Panc1 (cell line): ENCODE measurements around the gene PRLHR. TPM values are rescaled to one million over a fixed set of nuclear protein-coding genes. Genes with fewer than 3 reads are reported as not detected.

Experiments used
- ATAC-seq: fragments of 200-7000 bp; cut with Tn5 transposase; 2 replicates; pipeline ENCODE4 v1.9.1; 2020; ENCODE audit warnings: mild to moderate bottlenecking, moderate library complexity
- BruUV-seq: library from RNA; stranded (reverse); fragments of 400-500 nt; replicated peaks from 2 replicates; lab custom pipeline; 2021; lab: Mats Ljungman, UMichigan
- CTCF ChIA-PET: fragments of 300-600 bp; sonication (Branson Sonifier 250); formaldehyde crosslinking; loops from one replicate; lab custom pipeline; 2022; ENCODE audit warnings: antibody characterized with exemption; lab: Charles Lee
- POLR2A ChIA-PET: fragments of 300-600 bp; sonication (Branson Sonifier 250); formaldehyde crosslinking; loops from one replicate; lab custom pipeline; 2022; ENCODE audit warnings: antibody characterized with exemption; lab: Charles Lee
- DNase-seq: peaks from one replicate; pipeline ENCODE4 v3.0.0-alpha.2; 2010; ENCODE audit warnings: low read depth, low spot score
- H3K27ac ChIP-seq: 2 replicates; pipeline ENCODE4 v1.5.1; 2011; ENCODE audit warnings: mild to moderate bottlenecking, low read length, inconsistent platforms
- H3K27me3 ChIP-seq: fragments of 200-500 bp; sonication (Bioruptor generic); 2 replicates; pipeline ENCODE4 v1.6.0; 2014; ENCODE audit warnings: low read length, inconsistent platforms; ENCODE audit not compliant: control insufficient read depth, insufficient read depth
- H3K36me3 ChIP-seq: fragments of 200-500 bp; sonication (Bioruptor generic); 2 replicates; pipeline ENCODE4 v1.5.1; 2014; ENCODE audit warnings: inconsistent platforms, mild to moderate bottlenecking, low read length, moderate library complexity; ENCODE audit not compliant: control insufficient read depth, insufficient read depth
- H3K4me1 ChIP-seq: 2 replicates; pipeline ENCODE4 v1.5.1; 2011; ENCODE audit warnings: inconsistent platforms, mild to moderate bottlenecking, low read length, moderate library complexity; ENCODE audit not compliant: control insufficient read depth, insufficient read depth
- H3K4me3 ChIP-seq, 2 experiments: 2 replicates each; pipeline ENCODE4 v1.5.1; 2011 to 2012; ENCODE audit warnings: low read depth in 2 of 2, low read length in 2 of 2, mild to moderate bottlenecking in 2 of 2, inconsistent platforms in 1 of 2, moderate library complexity in 1 of 2
- H3K9me3 ChIP-seq: fragments of 200-500 bp; sonication (Bioruptor generic); 2 replicates; pipeline ENCODE4 v1.5.1; 2014; ENCODE audit warnings: low read depth, mild to moderate bottlenecking, inconsistent platforms, low read length, moderate library complexity; ENCODE audit not compliant: control insufficient read depth, insufficient read depth
- POLR2AphosphoS5 ChIP-seq: IDR thresholded peaks from 2 replicates; pipeline ENCODE4 v1.6.1; 2012; ENCODE audit warnings: mild to moderate bottlenecking, low read depth, low read length, moderate library complexity
- SIN3A ChIP-seq: IDR thresholded peaks from 2 replicates; pipeline ENCODE4 v1.6.1; 2012; ENCODE audit warnings: low read depth, mild to moderate bottlenecking, low read length, moderate library complexity, borderline replicate concordance; ENCODE audit not compliant: insufficient read depth
- TCF7L2 ChIP-seq: IDR thresholded peaks from 2 replicates; pipeline ENCODE4 v1.6.1; 2011; ENCODE audit warnings: mild to moderate bottlenecking, low read depth, low read length, inconsistent platforms
- in situ Hi-C: cut with HindIII; loops from 2 replicates; pipeline ENCODE4 v1.10.0; 2016; ENCODE audit warnings: low sequenced_read_pairs, low pct_unique_long_range_greater_than_20kb
- intact Hi-C: fragments of 100-400 bp; cut with micrococcal nuclease; formaldehyde crosslinking; loops from one replicate; pipeline ENCODE4 v1.10.0; 2022; ENCODE audit not compliant: unreplicated experiment
- total RNA-seq: library from RNA; stranded (reverse); gene quantifications from one replicate; pipeline ENCODE4 v1.2.1, GENCODE V29; 2021; ENCODE audit not compliant: unreplicated experiment
- TF ChIP-seq, protein P1 (sequence below), 2 experiments: IDR thresholded peaks; 2 replicates each; pipeline ENCODE4 v1.6.1; 2011 to 2012; ENCODE audit warnings: low read depth in 2 of 2, control low read depth in 1 of 2, low read length in 1 of 2, mild to moderate bottlenecking in 1 of 2, moderate library complexity in 1 of 2; ENCODE audit not compliant: insufficient read depth in 1 of 2
- TF ChIP-seq, protein P2 (sequence below): fragments of 450-650 bp; IDR thresholded peaks from 2 replicates; pipeline ENCODE4 v1.5.1; 2017; ENCODE audit warnings: mild to moderate bottlenecking

The PRLHR gene
- total RNA-seq, 1 experiment from 2014 or later, result not detected

- DNase-seq, result no peak
- Histone ChIP-seq H3K27me3 (peaks cover 13% of the 10 kb centered on the region), H3K4me3 (no peak overlapping the region), H3K9me3 (no peaks in the 10 kb centered on the region), H3K36me3 (no peaks in the 10 kb centered on the region), H3K4me1 (no peaks in the 10 kb centered on the region), H3K27ac (no peak overlapping the region)
- BruUV-seq, result no TSS peak
- CTCF ChIA-PET, result no interaction called here
- POLR2A ChIA-PET, result no interaction called here
- intact Hi-C loops (no loop called here), in situ Hi-C loops (loop anchor here (25.0 kb wide), 1 partner anchor 127 kb away; no protein-coding TSS in a partner anchor)
- ATAC-seq, result no peak
- TF ChIP-seq TCF7L2, result no peak
- no peak for TF ChIP-seq POLR2AphosphoS5
- TF ChIP-seq, protein P1, sequence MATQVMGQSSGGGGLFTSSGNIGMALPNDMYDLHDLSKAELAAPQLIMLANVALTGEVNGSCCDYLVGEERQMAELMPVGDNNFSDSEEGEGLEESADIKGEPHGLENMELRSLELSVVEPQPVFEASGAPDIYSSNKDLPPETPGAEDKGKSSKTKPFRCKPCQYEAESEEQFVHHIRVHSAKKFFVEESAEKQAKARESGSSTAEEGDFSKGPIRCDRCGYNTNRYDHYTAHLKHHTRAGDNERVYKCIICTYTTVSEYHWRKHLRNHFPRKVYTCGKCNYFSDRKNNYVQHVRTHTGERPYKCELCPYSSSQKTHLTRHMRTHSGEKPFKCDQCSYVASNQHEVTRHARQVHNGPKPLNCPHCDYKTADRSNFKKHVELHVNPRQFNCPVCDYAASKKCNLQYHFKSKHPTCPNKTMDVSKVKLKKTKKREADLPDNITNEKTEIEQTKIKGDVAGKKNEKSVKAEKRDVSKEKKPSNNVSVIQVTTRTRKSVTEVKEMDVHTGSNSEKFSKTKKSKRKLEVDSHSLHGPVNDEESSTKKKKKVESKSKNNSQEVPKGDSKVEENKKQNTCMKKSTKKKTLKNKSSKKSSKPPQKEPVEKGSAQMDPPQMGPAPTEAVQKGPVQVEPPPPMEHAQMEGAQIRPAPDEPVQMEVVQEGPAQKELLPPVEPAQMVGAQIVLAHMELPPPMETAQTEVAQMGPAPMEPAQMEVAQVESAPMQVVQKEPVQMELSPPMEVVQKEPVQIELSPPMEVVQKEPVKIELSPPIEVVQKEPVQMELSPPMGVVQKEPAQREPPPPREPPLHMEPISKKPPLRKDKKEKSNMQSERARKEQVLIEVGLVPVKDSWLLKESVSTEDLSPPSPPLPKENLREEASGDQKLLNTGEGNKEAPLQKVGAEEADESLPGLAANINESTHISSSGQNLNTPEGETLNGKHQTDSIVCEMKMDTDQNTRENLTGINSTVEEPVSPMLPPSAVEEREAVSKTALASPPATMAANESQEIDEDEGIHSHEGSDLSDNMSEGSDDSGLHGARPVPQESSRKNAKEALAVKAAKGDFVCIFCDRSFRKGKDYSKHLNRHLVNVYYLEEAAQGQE (IDR thresholded peaks at IDR 0.05; ENCODE audit: insufficient read depth in 1 of 2, low read depth in 2 of 2, low read length in 1 of 2), result no peak
- TF ChIP-seq, protein P2, sequence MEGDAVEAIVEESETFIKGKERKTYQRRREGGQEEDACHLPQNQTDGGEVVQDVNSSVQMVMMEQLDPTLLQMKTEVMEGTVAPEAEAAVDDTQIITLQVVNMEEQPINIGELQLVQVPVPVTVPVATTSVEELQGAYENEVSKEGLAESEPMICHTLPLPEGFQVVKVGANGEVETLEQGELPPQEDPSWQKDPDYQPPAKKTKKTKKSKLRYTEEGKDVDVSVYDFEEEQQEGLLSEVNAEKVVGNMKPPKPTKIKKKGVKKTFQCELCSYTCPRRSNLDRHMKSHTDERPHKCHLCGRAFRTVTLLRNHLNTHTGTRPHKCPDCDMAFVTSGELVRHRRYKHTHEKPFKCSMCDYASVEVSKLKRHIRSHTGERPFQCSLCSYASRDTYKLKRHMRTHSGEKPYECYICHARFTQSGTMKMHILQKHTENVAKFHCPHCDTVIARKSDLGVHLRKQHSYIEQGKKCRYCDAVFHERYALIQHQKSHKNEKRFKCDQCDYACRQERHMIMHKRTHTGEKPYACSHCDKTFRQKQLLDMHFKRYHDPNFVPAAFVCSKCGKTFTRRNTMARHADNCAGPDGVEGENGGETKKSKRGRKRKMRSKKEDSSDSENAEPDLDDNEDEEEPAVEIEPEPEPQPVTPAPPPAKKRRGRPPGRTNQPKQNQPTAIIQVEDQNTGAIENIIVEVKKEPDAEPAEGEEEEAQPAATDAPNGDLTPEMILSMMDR, result no peak
- TF ChIP-seq SIN3A, result no peak
These were observed 10.2 kb downstream of the PRLHR start for GRCh38 chr10:118585234-118585633.

GRCh38 chr10:118584181-118584954 is 11.1 kb downstream of the PRLHR start:
- ATAC-seq (no peak), DNase-seq (no peak)
- no peaks in the 10 kb centered on the region for H3K36me3 ChIP-seq
- ChIA-PET POLR2A (no interaction called here), CTCF (no interaction called here)
- H3K27me3 ChIP-seq, result peaks cover 8% of the 10 kb centered on the region
- intact Hi-C loops, result no loop called here
- no peak overlapping the region for H3K4me3 ChIP-seq
- no peak overlapping the region for H3K27ac ChIP-seq
- no TSS peak for BruUV-seq
- TF ChIP-seq, protein P1 (IDR thresholded peaks at IDR 0.05; ENCODE audit: insufficient read depth in 1 of 2, low read depth in 2 of 2, low read length in 1 of 2), result no peak
- TF ChIP-seq, protein P2, result no peak
- TF ChIP-seq TCF7L2 (no peak), SIN3A (no peak), POLR2AphosphoS5 (no peak)
- H3K4me1 ChIP-seq, result no peaks in the 10 kb centered on the region
- H3K9me3 ChIP-seq, result no peaks in the 10 kb centered on the region
- in situ Hi-C loops, result loop anchor here (25.0 kb wide), 1 partner anchor 128 kb away; no protein-coding TSS in a partner anchor
